Small intestine (tissue), 7 donors: Measurements from ENCODE around the gene MAPK8IP3. TPM values are rescaled to one million over a fixed set of nuclear protein-coding genes. Genes with fewer than 3 reads are reported as not detected.

Source experiments
- DNase-seq, 2 donors: peaks; one replicate each; pipeline versions ENCODE4 v3.0.0 to v3.0.0-alpha.2; 2013
- FAIRE-seq: peaks from 2 replicates; lab custom pipeline; 2012; peaks lifted over from hg19 to GRCh38; lab: Jason Lieb, UNC
- H3K27ac ChIP-seq, 3 donors: one replicate each; pipeline ENCODE4 v1.5.1; 2013; ENCODE audit warnings: low read length in 2 of 3, mild to moderate bottlenecking in 2 of 3, control low read depth in 1 of 3, inconsistent platforms in 1 of 3, low read depth in 1 of 3, moderate library complexity in 1 of 3
- H3K27me3 ChIP-seq, 3 donors: one replicate each; pipeline ENCODE4 v1.6.1; 2013; ENCODE audit warnings: low read length in 3 of 3, inconsistent platforms in 1 of 3; ENCODE audit not compliant: control insufficient read depth in 3 of 3, insufficient read depth in 3 of 3
- H3K36me3 ChIP-seq, 3 donors: one replicate each; pipeline ENCODE4 v1.6.1; 2013; ENCODE audit warnings: low read length in 3 of 3, inconsistent platforms in 1 of 3, low read depth in 1 of 3, mild to moderate bottlenecking in 1 of 3, moderate library complexity in 1 of 3; ENCODE audit not compliant: control insufficient read depth in 3 of 3, insufficient read depth in 2 of 3
- H3K4me1 ChIP-seq, 3 donors: one replicate each; pipeline ENCODE4 v1.6.1; 2013; ENCODE audit warnings: low read length in 2 of 3, inconsistent platforms in 1 of 3, low read depth in 1 of 3, mild to moderate bottlenecking in 1 of 3, moderate library complexity in 1 of 3; ENCODE audit not compliant: control insufficient read depth in 3 of 3, insufficient read depth in 2 of 3
- H3K4me3 ChIP-seq, 3 donors: one replicate each; pipeline ENCODE4 v1.5.1; 2013; ENCODE audit warnings: low read length in 3 of 3, control low read depth in 1 of 3, inconsistent platforms in 1 of 3, low read depth in 1 of 3, mild to moderate bottlenecking in 1 of 3, moderate library complexity in 1 of 3
- H3K9me3 ChIP-seq, 2 donors: one replicate each; pipeline ENCODE4 v1.6.1; 2013; ENCODE audit warnings: low read depth in 1 of 2, low read length in 1 of 2; ENCODE audit not compliant: control insufficient read depth in 2 of 2, insufficient read depth in 1 of 2
- WGBS, 3 donors: extraction: QIAGEN DNeasy Blood & Tissue Kit; methylation state at CpG; one replicate each; pipeline ENCODE4 v1.1.7; 2013; 5-methylcytosine and 5-hydroxymethylcytosine counted together
- polyA plus RNA-seq, 4 donors: library from polyadenylated mRNA; stranded (reverse) in 3 of 4; unstranded in 1 of 4; fragments of 200-250 nt in 3 of 4; fragments of 120-200 nt in 1 of 4; gene quantifications; one replicate each; pipeline versions ENCODE4 v1.2.1 to v1.2.3, GENCODE V29; 2013
- donor health status: healthy with polysubstance abuse.
- donor health status: control.
- donor health status: control.
- donor health status: Bipolar disorder and iron deficiency.
- donor health status: healthy.

The MAPK8IP3 gene
- polyA plus RNA-seq, 4 donors = 26.2 to 60.1 (median 39.6) TPM

GRCh38 chr16:1775846-1776671 lies 70.1 kb downstream of the MAPK8IP3 start:
- Histone ChIP-seq H3K9me3 (no peaks in the 10 kb centered on the region), H3K4me3 (no peak overlapping the region), H3K36me3 (peaks cover 4 to 77% (median 5%) of the 10 kb centered on the region in 3 donors), H3K27me3 (no peaks in the 10 kb centered on the region), H3K4me1 (peaks cover 2 to 28% (median 7%) of the 10 kb centered on the region in 3 donors), H3K27ac (no peak overlapping the region)
- DNase-seq (no peak), FAIRE-seq (no peak)
- WGBS, 3 donors = 82 to 83% (median 82%) methylated on average over 26 to 28 of the region's 28 CpGs

- FAIRE-seq = no peak
These were observed 70.6 kb downstream of the MAPK8IP3 start for GRCh38 chr16:1776672-1776955.

GRCh38 chr16:1776991-1777374 lies 71.0 kb downstream of the MAPK8IP3 start:
- no peak for FAIRE-seq
- Histone ChIP-seq H3K27me3 (no peaks in the 10 kb centered on the region), H3K9me3 (no peaks in the 10 kb centered on the region), H3K27ac (no peak overlapping the region), H3K36me3 (peaks cover 4 to 78% (median 5%) of the 10 kb centered on the region in 3 donors), H3K4me3 (no peak overlapping the region), H3K4me1 (peaks cover 3 to 33% (median 10%) of the 10 kb centered on the region in 3 donors)
- WGBS, 3 donors = 90 to 93% (median 93%) methylated on average over 18 to 22 of the region's 22 CpGs
- DNase-seq = no peak

More at GRCh38 chr16:1776672-1776955, 70.6 kb downstream of the MAPK8IP3 start:
- no peaks in the 10 kb centered on the region for H3K27me3 ChIP-seq
- peaks cover 3 to 33% (median 10%) of the 10 kb centered on the region in 3 donors for H3K4me1 ChIP-seq
- no peak overlapping the region for H3K4me3 ChIP-seq
- DNase-seq = no peak
- no peak overlapping the region for H3K27ac ChIP-seq
- WGBS, 3 donors = 83 to 87% (median 84%) methylated on average over 13 of the region's 13 CpGs
- peaks cover 4 to 81% (median 5%) of the 10 kb centered on the region in 3 donors for H3K36me3 ChIP-seq
- H3K9me3 ChIP-seq = no peaks in the 10 kb centered on the region

GRCh38 chr16:1777375-1778199 lies 71.6 kb downstream of the MAPK8IP3 start:
- H3K27me3 ChIP-seq = no peaks in the 10 kb centered on the region
- H3K4me3 ChIP-seq = no peak overlapping the region
- WGBS, 3 donors = 77 to 79% (median 78%) methylated on average over 33 to 36 of the region's 36 CpGs
- peaks cover 3 to 33% (median 10%) of the 10 kb centered on the region in 3 donors for H3K4me1 ChIP-seq
- DNase-seq (no peak), FAIRE-seq (no peak)
- H3K36me3 ChIP-seq = peaks cover 4 to 74% (median 5%) of the 10 kb centered on the region in 3 donors
- no peak overlapping the region for H3K27ac ChIP-seq
- H3K9me3 ChIP-seq = no peaks in the 10 kb centered on the region

- H3K27me3 ChIP-seq = no peaks in the 10 kb centered on the region
- FAIRE-seq (no peak), DNase-seq (peak in 1 of 2 donors; percentile 44)
- 75 to 80% (median 79%) methylated on average over 34 of the region's 34 CpGs for WGBS, 3 donors
- peaks cover 4 to 74% (median 5%) of the 10 kb centered on the region in 3 donors for H3K36me3 ChIP-seq
- no peak overlapping the region for H3K4me3 ChIP-seq
- H3K4me1 ChIP-seq = peaks cover 3 to 33% (median 10%) of the 10 kb centered on the region in 3 donors
- no peak overlapping the region for H3K27ac ChIP-seq
- H3K9me3 ChIP-seq = no peaks in the 10 kb centered on the region
These were observed 72.5 kb downstream of the MAPK8IP3 start for GRCh38 chr16:1778200-1779179.

GRCh38 chr16:1779234-1779701 lies 73.3 kb downstream of the MAPK8IP3 start:
- H3K4me1 ChIP-seq = peaks cover 3 to 34% (median 7%) of the 10 kb centered on the region in 3 donors
- no peak overlapping the region for H3K4me3 ChIP-seq
- no peaks in the 10 kb centered on the region for H3K27me3 ChIP-seq
- no peaks in the 10 kb centered on the region for H3K9me3 ChIP-seq
- H3K27ac ChIP-seq = no peak overlapping the region
- H3K36me3 ChIP-seq = peaks cover 4 to 74% (median 5%) of the 10 kb centered on the region in 3 donors
- 84 to 87% (median 86%) methylated on average over 8 of the region's 8 CpGs for WGBS, 3 donors
- no peak for DNase-seq
- FAIRE-seq = no peak

- Histone ChIP-seq H3K36me3 (peaks cover 4 to 71% (median 5%) of the 10 kb centered on the region in 3 donors), H3K9me3 (no peaks in the 10 kb centered on the region), H3K4me1 (peaks cover 3 to 27% (median 5%) of the 10 kb centered on the region in 3 donors), H3K4me3 (no peak overlapping the region), H3K27me3 (no peaks in the 10 kb centered on the region), H3K27ac (no peak overlapping the region)
- DNase-seq (no peak), FAIRE-seq (no peak)
- 79 to 85% (median 81%) methylated on average over 27 of the region's 27 CpGs for WGBS, 3 donors
These were observed 74.0 kb downstream of the MAPK8IP3 start for GRCh38 chr16:1779741-1780676.
